MM.1S (cell line): ENCODE results near the gene CRY2.

Experiments
- EZH2 ChIP-seq: fragments of 300-600 bp; sonication (generic); optimal IDR thresholded peaks from 2 replicates; pipeline ENCODE3; 2017; ENCODE audit warnings: low read depth, mild to moderate bottlenecking, antibody characterized with exemption, low read length, mixed read lengths
- EZH2phosphoT487 ChIP-seq: fragments of 300-600 bp; sonication (generic); IDR thresholded peaks from 2 replicates; pipeline ENCODE4 v1.6.1; 2018; ENCODE audit warnings: antibody characterized with exemption, low read length
- TF ChIP-seq, protein P1 (sequence below): fragments of 300-600 bp; sonication (generic); IDR thresholded peaks from 2 replicates; pipeline ENCODE4 v1.5.1; 2016; ENCODE audit warnings: antibody characterized with exemption, low read length, mixed read lengths

DNA sequence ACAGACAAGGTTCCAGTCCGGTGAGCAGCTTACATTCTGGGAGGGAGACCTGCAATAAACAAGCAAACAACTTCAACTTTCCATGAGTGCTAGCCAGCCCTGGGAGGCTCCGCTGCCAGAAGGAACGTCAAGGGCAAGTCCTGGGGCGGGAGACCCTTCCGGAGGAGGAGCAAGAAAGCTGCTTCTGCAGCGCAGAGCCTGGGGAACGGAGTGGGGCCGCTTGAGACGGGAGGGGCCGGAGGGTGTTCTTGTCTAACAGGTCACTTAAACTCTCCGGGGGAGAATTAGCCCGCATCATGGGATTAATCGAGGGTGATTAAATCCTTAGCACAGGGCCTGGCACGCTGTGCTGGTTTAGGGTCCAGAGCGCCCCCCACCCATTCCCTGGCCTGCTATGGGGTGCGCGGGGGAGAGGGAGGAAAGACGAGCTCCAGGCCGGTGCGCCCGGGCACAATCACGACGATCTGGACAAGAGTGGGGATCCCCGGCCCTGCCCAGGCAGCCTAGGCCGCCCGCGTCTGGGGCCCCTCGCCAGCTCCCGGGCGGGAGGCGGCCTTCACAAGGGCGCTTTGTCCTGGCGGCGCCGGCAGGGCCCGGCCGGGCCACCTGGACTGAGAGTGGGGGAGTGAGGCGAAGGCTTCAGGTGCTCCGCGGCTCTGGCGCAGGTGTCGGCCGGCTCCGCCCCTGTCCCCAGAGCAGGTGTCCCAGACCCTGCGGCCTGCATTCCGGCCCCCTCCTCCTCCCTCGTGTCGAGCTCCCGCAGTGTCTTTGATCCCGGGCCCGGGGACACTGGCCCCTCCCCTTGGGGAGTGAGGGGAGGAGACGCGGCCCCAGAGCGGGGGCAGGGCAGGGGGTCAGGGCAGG, 74.5 kb downstream of the CRY2 start:
- TF ChIP-seq, protein P1, sequence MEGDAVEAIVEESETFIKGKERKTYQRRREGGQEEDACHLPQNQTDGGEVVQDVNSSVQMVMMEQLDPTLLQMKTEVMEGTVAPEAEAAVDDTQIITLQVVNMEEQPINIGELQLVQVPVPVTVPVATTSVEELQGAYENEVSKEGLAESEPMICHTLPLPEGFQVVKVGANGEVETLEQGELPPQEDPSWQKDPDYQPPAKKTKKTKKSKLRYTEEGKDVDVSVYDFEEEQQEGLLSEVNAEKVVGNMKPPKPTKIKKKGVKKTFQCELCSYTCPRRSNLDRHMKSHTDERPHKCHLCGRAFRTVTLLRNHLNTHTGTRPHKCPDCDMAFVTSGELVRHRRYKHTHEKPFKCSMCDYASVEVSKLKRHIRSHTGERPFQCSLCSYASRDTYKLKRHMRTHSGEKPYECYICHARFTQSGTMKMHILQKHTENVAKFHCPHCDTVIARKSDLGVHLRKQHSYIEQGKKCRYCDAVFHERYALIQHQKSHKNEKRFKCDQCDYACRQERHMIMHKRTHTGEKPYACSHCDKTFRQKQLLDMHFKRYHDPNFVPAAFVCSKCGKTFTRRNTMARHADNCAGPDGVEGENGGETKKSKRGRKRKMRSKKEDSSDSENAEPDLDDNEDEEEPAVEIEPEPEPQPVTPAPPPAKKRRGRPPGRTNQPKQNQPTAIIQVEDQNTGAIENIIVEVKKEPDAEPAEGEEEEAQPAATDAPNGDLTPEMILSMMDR, result no peak
- no peak for TF ChIP-seq EZH2
- TF ChIP-seq EZH2phosphoT487, result no peak
